HG02678 (cell line): ENCODE results near the gene ZIM2.
"Not testable (repeated sequence)": the region's sequence is repeated elsewhere in the genome, so short reads cannot be mapped to it uniquely, and the experiment has no call there.

ENCODE experiments used
- ATAC-seq: cut with Tn5 transposase; IDR thresholded peaks from one replicate; pipeline ENCODE4 v1.9.1; 2021; ENCODE audit warnings: mild to moderate bottlenecking, moderate library complexity; ENCODE audit not compliant: unreplicated experiment

Gene ZIM2

DNA sequence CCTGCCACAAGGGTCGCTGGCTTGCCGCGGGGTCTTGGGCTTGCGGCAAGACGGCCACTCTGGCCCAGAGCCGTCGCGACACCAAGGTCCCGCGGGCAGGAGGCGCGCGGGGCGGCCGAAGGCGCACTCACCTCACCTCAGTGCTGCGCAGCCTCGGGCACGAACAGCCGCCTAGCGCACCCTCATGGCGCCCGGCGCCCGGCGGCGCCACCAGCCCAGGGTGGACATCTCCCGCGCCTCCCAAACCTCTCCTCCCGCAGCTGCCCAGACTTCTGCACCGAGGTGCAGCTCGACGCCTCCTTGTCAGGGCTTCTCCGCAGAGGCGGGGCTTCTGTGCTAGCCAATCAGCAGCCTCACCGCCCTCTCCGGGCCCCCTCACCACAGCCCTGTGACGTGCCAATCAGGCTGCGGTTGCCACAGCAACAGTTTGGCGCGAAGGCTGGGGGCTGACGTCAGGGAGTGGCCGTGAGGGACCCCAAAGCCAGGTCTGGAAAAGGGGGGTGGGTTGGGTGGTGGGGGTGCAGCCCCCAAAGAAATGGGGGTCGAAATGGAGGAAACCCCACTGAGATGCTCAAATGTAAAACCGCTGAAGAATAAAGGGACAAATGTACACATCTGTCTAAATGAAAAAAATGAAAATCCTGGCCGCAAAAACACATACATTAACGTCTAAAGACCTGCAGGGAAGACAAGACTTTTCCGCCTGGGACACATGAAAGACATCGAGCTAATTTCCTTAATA lies at the start of gene ZIM2, which contains the start of gene PEG3:
TSS of gene ZIM2 (minus strand) at position 276 of the 742 bp plus-strand sequence. CDS start 16,449 bp downstream, outside the sequence.
TSS of gene PEG3 (minus strand) at position 276 of the 742 bp plus-strand sequence. CDS start 16,071 bp downstream, outside the sequence.
- no peak for ATAC-seq

DNA sequence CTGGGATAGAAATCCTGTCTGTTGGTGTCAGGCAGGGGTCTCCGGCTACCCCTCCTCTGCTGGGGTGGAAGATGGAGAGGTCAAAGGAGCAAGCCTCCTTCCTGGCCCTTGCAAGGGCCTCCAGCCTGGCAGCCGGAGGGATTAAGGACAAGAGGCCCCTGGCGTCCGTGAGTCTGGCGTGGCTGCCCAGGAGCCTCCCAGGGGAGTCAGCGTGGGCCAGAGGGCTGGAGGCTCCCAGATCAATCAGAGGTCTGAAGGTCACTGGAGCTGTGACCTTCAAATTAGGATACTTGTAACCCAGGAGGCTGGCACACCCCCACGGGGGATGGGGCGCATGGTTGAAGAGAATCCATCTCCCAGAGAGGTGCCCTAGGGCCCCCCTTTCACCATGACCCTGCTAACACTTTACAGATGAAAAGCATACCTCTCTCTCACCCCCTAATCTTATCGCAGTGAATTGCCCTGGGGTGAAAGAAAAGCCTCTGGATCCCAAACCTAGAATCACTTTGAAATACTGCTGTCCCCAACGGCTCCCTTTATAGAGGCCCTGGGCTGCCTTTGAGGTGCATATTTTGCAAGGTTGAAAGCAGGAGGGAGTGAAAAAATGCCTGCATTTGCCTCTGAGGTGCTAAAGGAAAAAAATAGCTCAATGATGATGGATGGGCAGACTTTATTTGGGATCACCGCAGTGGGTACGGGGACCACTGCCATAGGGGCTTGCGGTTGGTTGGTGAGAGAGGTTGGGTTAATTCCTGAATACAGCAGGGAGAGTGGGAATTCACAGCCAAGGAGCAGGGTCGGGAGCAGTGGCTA lies 44.9 kb upstream of the ZIM2 start:
- ATAC-seq = no peak

DNA sequence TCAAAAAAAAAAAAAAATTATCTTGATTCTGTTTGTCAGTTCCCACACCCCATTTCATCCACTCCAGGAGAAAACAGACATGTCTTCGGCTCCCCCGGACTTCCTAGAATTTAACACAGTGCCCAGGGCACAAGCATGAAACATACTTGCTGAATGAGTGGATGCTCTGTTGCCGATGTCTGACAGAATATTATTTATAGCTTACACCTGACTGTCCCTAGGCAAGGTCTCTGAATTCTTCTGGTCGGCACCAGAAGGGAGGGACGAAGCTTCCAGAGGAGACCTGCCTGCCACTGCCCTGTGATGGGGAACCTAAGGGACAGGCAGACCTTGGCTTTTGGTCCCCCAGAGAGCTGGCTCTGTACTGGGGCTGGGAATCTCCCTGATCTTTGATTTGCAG lies 43.9 kb upstream of the ZIM2 start:
- ATAC-seq = no peak

DNA sequence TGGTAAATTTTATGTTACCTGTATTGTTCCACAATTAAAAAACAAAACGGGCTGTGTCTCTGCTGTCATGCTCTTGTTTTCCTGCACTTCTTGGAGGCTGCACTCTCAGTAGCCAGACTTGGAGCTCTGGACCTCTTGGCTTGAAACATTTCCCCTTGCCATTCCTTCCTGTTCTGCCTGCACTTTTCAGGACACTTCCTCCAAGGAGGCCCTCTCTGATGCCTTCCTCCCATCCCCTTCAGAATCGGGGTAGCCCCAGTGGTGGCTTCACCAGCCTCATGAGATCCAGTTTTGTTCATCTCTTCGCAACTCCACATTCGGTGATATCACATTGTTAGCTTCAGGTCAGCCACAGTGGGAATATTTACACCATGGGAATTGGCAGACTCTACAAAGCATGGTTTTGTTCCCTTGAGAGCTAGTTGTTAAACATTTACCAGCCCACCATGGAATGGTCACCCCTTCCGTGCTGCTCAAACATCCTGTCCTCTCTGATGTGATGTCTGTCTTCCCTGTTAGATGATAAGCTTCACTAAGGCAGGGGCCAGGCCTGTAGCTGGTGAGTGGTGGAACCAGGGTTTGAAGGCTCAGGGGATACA lies 40.2 kb upstream of the ZIM2 start:
- no peak for ATAC-seq

DNA sequence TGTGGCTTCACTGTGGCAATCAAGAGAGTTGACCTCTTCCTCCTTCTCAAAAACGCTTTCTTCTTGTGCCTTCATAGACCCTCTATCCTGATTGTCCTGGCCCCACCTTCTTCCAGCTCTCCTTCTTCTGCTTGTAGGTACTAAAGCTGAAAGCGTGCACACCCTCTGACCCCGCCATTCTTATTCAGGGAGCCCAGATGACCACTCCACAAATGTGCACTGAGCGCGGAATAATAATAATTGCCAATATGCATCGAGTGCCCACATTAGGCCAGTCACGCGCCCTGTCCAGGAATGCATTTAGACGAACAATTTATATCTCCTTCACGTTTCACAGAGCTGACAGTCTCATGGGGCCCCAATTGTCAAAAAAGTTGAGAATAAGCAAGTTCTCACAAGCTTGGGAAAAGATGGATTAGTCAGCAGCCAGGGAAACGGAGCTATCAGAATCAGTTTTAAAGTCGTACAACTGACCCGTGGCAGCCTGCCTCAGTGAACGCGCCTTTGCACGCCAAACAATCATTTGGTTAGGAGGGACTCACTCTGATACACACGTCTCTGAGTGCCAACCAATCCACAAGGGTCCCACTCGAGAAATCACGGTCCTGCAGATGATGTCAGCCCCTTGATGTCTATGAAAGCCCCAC lies 36.7 kb upstream of the ZIM2 start:
- no peak for ATAC-seq

DNA sequence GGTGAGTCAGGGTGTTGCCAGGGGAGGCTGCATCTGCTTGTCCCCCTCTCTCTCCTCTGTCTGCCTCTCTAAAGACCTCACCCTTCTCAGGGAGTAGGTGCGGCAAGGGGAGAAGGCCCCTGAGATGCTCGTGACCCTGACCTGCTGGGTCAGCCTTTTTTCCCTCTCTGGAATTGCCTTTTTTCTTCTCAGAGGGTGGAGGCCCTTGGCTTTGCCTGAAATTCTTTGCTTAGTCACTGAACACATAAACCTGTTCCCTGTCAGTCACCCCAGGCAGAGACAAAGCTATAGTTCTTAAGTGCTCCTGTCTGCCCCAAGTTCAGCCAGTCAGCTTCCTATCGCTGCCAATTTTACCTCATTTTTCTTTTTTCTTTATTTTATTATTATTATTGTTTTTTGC lies 35.2 kb upstream of the ZIM2 start:
- no peak for ATAC-seq

DNA sequence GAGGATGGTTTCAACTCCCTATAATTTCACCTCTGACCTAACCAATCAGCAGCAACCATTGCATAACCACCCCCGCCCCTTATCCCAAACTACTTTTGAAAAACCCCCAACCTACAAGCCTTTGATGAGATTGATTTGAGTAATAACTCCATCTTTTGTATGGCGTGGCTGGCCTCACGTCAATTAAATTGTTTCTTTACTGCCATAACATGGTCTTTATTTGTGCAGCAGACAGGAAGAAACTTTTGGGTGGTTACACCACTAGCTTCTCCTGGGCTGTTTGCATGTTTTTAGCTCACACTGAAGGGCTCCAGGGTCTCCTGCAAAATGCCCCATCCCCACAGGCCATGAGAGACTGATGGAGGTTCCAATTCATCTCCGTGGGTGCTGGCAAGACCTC lies 34.0 kb upstream of the ZIM2 start:
- ATAC-seq = no peak

DNA sequence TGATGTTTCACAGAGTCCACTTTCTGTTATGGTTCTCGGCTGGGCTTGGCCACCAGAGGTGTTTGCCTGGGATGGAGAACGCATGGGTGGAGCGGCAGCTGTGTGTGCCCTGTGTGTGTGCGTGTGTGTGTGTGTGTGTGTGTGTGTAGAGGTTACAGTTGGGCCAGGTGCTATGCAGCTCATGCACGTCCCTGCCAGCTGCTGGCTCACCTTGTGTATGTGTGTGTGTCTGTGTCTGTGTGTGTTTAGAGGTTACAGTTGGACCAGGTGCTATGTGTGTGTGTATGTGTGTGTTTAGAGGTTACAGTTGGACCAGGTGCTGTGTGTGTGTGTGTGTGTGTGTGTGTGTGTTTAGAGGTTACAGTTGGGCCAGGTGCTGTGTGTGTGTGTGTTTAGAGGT lies 33.0 kb upstream of the ZIM2 start:
- no peak for ATAC-seq

DNA sequence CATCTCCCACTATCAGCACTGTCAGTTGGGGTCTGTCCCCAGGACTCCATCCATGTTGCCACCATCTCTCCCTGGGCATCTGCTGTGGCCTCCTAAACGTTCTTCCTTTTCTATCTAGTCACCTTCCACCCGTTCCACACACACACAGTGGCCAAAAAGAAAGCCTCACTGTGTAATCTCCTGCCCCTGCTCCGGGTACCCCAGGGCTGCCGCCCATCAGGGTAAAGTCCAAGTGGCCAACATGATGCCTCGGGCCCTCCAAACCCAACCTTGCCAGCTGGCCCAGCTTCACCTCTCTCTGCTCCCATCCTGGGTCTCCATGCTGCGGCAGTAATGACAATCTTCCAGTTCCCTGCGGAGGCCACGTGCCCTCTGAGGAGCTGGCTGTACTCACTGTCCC lies 29.4 kb upstream of the ZIM2 start:
- no peak for ATAC-seq

DNA sequence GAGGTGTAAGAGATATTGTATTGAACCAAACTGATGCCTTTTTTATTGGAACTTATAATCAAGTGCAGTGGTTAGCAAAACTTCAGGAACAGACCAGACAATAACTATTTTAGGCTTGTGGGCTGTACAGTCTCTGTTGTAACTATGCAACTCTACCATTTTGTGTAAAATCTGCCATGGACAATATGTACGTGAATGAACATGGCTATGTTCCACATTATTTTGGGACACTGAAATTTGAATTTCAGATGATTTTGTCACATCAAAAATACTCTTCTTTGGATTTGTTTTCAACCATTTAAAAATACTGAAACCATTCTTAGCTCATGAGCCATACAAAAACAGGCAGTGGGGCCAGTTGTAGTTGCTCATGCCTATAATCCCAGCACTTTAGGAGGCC lies 27.9 kb upstream of the ZIM2 start:
- ATAC-seq = no peak

DNA sequence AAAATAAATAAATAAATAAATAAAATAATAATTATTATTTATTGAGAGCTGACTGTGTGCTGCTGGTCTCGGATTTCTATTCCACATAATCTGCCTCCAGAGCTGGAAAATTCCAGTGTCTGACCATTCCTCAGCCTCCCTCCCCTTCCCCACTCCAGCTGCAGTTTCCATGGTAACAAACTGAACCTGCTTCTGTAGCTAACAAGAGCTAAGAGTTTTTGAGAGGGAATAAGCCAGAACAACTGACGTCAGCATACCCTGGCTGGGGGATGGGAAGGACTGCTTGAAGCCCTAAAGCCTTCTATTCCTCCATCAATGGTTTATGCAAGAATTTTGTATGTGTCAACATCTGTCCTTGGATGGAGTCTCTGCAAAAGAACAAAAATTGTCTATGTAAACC lies 26.0 kb upstream of the ZIM2 start:
- no peak for ATAC-seq

DNA sequence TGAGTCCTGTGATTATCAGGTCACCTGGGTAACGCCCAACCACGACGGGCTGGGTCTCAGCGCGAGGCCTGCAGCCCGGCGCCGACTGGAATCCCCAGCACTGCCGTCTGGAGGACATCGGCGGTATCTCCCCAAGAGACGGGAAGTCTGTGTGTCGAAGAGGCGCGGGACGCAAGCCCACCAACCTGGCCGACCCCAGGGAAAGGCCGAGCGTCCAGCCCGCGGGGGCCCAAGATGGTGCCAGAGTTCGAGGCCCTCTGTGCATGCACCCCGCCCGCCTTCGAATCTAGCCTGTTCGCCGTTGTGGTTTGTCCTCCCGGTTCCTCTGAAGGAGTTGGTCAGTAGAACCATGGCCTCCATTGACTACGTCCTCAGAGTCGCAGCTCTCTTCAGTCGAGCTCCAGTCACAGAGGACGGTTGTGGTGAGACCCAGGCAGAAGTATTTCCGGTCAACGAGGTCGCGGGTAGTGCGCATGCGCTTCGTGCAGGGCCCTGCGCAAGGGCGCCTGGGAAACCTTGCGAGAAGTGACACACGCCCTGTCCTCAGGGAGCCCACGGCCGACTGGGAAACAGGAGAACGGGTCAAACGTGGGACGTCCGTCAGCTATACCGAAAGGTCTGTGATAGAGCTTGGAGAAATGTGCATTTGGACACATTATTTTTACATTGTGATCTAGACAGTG lies 24.1 kb upstream of the ZIM2 start:
- ATAC-seq = no peak

DNA sequence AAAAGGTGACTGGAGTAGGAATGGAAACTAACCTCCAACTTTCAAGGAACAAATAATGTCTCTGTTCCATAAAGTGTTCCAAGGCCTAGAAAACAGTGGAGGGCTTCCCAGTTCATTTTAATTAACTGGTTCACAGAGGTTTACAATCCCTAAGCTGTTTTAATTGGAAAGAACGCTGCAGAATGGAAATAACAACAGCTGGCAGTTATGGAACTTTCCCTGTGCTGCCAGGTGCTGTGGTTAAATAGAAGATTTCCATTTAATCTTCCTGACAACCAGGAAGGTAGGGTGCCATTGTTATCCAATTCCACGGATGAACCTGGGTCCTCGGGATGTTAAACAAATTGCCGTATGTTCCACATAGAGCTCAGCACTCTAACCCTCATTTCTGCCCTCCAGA lies 22.2 kb upstream of the ZIM2 start:
- ATAC-seq = no peak

DNA sequence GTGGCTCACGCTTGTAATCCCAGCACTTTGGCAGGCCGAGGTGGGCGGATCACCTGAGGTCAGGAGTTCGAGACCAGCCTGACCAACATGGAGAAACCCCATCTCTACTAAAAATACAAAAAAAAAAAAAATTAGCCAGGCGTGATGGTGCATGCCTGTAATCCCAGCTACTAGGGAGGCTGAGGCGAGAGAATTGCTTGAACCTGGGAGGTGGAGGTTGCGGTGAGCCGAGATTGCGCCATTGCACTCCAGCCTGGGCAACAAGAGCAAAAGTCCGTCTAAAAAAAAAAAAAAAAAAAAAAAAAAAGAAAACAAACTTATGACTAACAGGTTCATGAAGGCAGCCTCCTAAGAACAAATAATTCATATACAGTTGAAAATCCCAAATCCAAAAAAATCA lies 19.9 kb upstream of the ZIM2 start:
- not testable (repeated sequence) for ATAC-seq

DNA sequence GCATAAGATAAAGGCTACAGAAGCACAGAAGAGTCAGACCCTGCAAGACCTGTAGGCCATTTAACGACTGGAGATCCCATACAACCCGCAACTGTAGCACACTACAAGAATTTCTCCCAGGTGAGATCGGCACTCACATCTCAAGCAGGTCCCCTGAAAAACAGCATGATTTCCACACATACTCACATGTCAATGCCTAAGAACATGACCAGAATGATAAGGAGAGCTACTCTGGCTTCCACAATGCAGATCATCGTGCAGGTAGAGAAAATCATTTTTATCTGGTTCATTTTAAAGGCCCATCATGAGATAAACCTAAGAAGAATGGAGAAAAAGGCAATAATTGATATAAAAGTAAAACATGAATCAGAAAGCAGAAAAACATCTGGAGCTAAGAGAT lies 17.5 kb upstream of the ZIM2 start:
- no peak for ATAC-seq

DNA sequence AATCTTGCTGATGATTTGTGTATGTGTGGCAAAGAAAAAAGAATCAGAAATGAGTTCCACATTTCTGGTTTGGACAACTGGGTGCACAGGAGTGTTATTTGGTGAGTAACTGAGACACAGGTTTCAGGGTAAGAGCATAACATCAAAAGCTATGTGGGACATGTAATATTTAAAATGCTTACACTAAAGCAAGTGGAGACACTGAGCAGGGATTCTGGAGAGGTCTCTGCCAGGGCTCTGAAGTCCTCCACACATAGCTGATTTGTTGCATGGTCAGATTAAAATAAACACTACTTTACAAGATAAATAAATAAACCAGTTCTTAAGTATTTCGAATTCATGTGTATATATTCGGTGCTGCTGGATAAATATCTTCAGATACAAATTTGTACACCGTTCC lies 16.3 kb upstream of the ZIM2 start:
- no peak for ATAC-seq

DNA sequence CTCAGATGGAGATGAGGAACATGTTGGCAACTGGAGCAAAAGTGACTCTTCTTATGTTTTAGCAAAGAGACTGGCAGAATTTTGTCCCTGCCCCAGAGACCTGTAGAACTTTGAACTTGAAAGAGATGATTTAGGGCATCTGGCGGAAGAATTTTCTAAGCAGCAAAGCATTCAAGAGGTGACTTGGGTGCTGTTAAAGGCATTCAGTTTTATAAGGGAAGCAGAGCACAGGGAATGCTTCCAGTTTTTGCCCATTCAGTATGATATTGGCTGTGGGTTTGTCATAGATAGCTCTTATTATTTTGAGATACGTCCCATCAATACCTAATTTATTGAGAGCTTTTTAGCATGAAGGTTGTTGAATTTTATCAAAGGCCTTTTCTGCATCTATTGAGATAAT lies 11.8 kb upstream of the ZIM2 start:
- not testable (repeated sequence) for ATAC-seq

DNA sequence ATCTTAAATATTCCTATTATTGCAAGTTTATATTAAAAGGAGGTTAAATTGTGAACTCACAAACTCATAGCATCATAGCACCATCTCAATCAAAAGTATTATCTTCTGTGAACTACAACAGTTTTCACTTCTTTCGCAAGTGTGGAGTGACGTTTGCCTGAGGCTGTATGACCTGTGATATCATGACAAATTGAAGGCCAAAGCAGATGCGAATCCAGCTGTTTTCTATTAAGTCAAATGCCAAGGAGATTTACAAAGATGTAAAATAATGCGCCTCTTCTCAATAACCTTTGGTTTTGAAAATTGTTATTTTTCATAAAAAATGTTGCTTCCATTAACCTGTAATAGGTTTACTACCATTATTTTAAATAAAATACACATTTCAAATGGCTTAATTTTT lies 7.6 kb upstream of the ZIM2 start:
- no peak for ATAC-seq

DNA sequence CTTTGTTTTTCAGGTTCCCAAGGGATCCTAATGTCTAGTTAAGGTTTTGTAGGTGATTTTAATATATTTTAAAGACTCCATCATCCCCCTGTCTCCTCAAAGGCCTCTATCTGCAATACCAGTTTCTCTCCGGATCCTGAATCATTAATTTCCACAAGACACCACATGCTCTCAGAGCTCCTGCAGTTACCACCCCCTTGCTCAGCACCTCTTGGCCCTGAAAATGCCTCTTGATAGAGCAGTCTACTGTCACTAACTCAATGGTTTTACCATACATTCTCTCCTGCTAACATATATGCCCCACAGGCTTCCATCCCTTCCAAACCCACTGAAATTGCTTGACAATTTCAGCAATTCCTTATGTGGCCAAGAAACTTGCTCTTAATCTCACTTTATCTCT lies 1.9 kb upstream of the ZIM2 start:
- no peak for ATAC-seq

DNA sequence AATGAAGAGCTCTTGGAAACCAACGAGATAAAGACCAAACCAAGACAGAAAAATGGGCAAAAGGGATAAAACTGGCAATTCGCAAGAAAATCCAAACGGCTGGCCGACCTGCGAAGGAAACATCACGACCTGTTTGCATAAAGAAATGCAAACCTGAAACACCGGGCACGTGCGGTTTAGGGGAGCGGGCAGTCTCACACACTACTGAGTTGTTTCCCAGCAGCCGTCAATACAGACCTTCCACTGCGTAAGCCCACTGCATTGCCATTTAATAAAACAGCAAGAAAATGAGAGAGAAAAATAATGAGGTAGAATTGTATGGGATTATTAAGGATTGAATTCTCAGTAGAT lies 642 bp upstream of the ZIM2 start:
- no peak for ATAC-seq
